HepG2 (cell line): Measurements from ENCODE around the gene SMURF2. TPM values are rescaled to one million over a fixed set of nuclear protein-coding genes. Genes with fewer than 3 reads are reported as not detected.

Source experiments
- ATF2 ChIP-seq: sonication (generic); formaldehyde crosslinking; IDR thresholded peaks from 2 replicates; pipeline ENCODE4 v1.4.0; 2020; ENCODE audit warnings: missing genetic modification reagents
- CEBPG ChIP-seq: IDR thresholded peaks from 2 replicates; pipeline ENCODE4 v1.6.1; 2016
- DPF2 ChIP-seq: sonication (generic); formaldehyde crosslinking; IDR thresholded peaks from 2 replicates; pipeline ENCODE4 v1.4.0; 2020; ENCODE audit warnings: mild to moderate bottlenecking, low read depth, missing genetic modification reagents, borderline replicate concordance
- KDM3A ChIP-seq: IDR thresholded peaks from 2 replicates; pipeline ENCODE4 v1.6.1; 2018; ENCODE audit warnings: low read depth, missing compliant biosample characterization
- KLF9 ChIP-seq: IDR thresholded peaks from 2 replicates; pipeline ENCODE4 v1.6.1; 2016; ENCODE audit warnings: low read depth
- LBX2 ChIP-seq: sonication (generic); formaldehyde crosslinking; IDR thresholded peaks from 2 replicates; pipeline ENCODE4 v1.5.0; 2020; ENCODE audit warnings: missing genetic modification reagents, mild to moderate bottlenecking, borderline replicate concordance
- NCOA5 ChIP-seq: sonication (generic); formaldehyde crosslinking; IDR thresholded peaks from 2 replicates; pipeline ENCODE4 v1.4.0; 2020; ENCODE audit warnings: missing genetic modification reagents
- PHF21A ChIP-seq: sonication (generic); formaldehyde crosslinking; IDR thresholded peaks from 2 replicates; pipeline ENCODE4 v1.5.0; 2020; ENCODE audit warnings: mild to moderate bottlenecking, missing genetic modification reagents
- RBFOX2 ChIP-seq: fragments of 200-400 bp; formaldehyde crosslinking; IDR thresholded peaks from 2 replicates; pipeline ENCODE4 v1.6.1; 2017; ENCODE audit warnings: low read depth, mild to moderate bottlenecking, low read length
- SOX6 ChIP-seq, 2 experiments: fragments of 450-650 bp in 1 of 2; sonication (generic) in 1 of 2; formaldehyde crosslinking in 1 of 2; IDR thresholded peaks; 2 replicates each; pipeline versions ENCODE4 v1.4.0 to v1.6.1; 2017 to 2020; ENCODE audit warnings: antibody characterized with exemption in 1 of 2, mild to moderate bottlenecking in 1 of 2, missing genetic modification reagents in 1 of 2
- TCF12 ChIP-seq, 2 experiments: fragments of 450-650 bp in 1 of 2; sonication (generic) in 1 of 2; formaldehyde crosslinking in 1 of 2; IDR thresholded peaks; 2 replicates each; pipeline versions ENCODE4 v1.6.1 to v1.8.0; 2017 to 2022; ENCODE audit warnings: antibody characterized with exemption in 1 of 2, mild to moderate bottlenecking in 1 of 2, missing genetic modification reagents in 1 of 2, moderate library complexity in 1 of 2
- TRAFD1 ChIP-seq: sonication (generic); formaldehyde crosslinking; IDR thresholded peaks from 2 replicates; pipeline ENCODE4 v1.5.1; 2020; ENCODE audit warnings: missing genetic modification reagents, mild to moderate bottlenecking, borderline replicate concordance
- ZKSCAN1 ChIP-seq: fragments of 150-350 bp; IDR thresholded peaks from 2 replicates; pipeline ENCODE4 v1.6.1; 2014; ENCODE audit warnings: low read length
- ZMAT3 ChIP-seq: sonication (generic); formaldehyde crosslinking; conservative IDR thresholded peaks from 2 replicates; pipeline ENCODE4 v1.7.0; 2021; ENCODE audit warnings: missing genetic modification reagents
- ZNF280D ChIP-seq: sonication (generic); formaldehyde crosslinking; IDR thresholded peaks from 2 replicates; pipeline ENCODE4 v1.5.1; 2020; ENCODE audit warnings: mild to moderate bottlenecking, missing genetic modification reagents
- ZNF576 ChIP-seq: sonication (generic); formaldehyde crosslinking; IDR thresholded peaks from 2 replicates; pipeline ENCODE4 v1.4.0; 2020; ENCODE audit warnings: mild to moderate bottlenecking, missing genetic modification reagents
- ZNF598 ChIP-seq: sonication (generic); formaldehyde crosslinking; IDR thresholded peaks from 2 replicates; pipeline ENCODE4 v1.5.1; 2020; ENCODE audit warnings: mild to moderate bottlenecking, missing genetic modification reagents, borderline replicate concordance
- ZNF720 ChIP-seq: sonication (generic); formaldehyde crosslinking; IDR thresholded peaks from 2 replicates; pipeline ENCODE4 v1.4.0; 2020; ENCODE audit warnings: missing genetic modification reagents
- ZNF770 ChIP-seq: sonication (generic); formaldehyde crosslinking; IDR thresholded peaks from 2 replicates; pipeline ENCODE4 v1.5.0; 2020; ENCODE audit warnings: mild to moderate bottlenecking, missing genetic modification reagents
- polyA plus RNA-seq, 8 experiments: library from polyadenylated mRNA; depleted of rRNA in 3 of 8; stranded (reverse) in 7 of 8; unstranded in 1 of 8; fragments of >200 nt; fragmentation: Illumina TruSeq in 4 of 8; extraction: Trizol in 4 of 8; gene quantifications; 2 replicates each; pipeline versions ENCODE4 v1.2.1 to v1.2.3, GENCODE V29; 2011 to 2016; ENCODE audit warnings: low read depth in 4 of 8, missing spikeins in 1 of 8, mixed read lengths in 1 of 8; ENCODE audit not compliant: insufficient read depth in 1 of 8
- total RNA-seq, 5 experiments: library from RNA; depleted of rRNA; stranded (reverse); fragments of >200 nt; fragmentation: Illumina TruSeq; extraction: Trizol; gene quantifications; 2 replicates each; pipeline ENCODE4 v1.2.3, GENCODE V29; 2016; ENCODE audit warnings: low read depth in 1 of 5

The SMURF2 gene
- total and polyA plus RNA-seq, 2 of the 13 experiments (the other 11 are each of a cell fraction or from before 2014, with no cell fraction given), result 14.9 to 24.3 TPM

- TF ChIP-seq ATF2 (CRISPR knock-in tag), result peak; percentile 70
- no peak for TF ChIP-seq CEBPG
- no peak for TF ChIP-seq ZKSCAN1
- no peak for TF ChIP-seq TCF12 (IDR thresholded peaks at IDR 0.05)
- 0 out of 2 replicates have a peak, but pooled peaks have one; percentile 76 for TF ChIP-seq TCF12 (CRISPR knock-in tag; IDR thresholded peaks at IDR 0.05)
- no peak for TF ChIP-seq ZNF280D (CRISPR knock-in tag)
- no peak for TF ChIP-seq TRAFD1 (CRISPR knock-in tag)
- TF ChIP-seq LBX2 (CRISPR knock-in tag), result peak; percentile 36; the same call in 1 of the 2 replicates
- peak; percentile 84; the same call in 1 of the 2 replicates for TF ChIP-seq KLF9 (CRISPR knock-in tag)
- peak; percentile 71; the same call in 1 of the 2 replicates for TF ChIP-seq KDM3A (CRISPR knock-in tag)
- peak; percentile 68 for TF ChIP-seq PHF21A (CRISPR knock-in tag)
- no peak for TF ChIP-seq ZNF720 (CRISPR knock-in tag)
- peak; percentile 86 for TF ChIP-seq ZNF598 (CRISPR knock-in tag)
- peak; percentile 87 for TF ChIP-seq ZMAT3
- peak; percentile 62; the same call in 1 of the 2 replicates for TF ChIP-seq NCOA5 (CRISPR knock-in tag)
- 0 out of 2 replicates have a peak, but pooled peaks have one; percentile 50 for TF ChIP-seq ZNF770
- TF ChIP-seq SOX6 (IDR thresholded peaks at IDR 0.05), result no peak
- TF ChIP-seq SOX6 (CRISPR knock-in tag; IDR thresholded peaks at IDR 0.05), result peak; percentile 80
- TF ChIP-seq DPF2 (CRISPR knock-in tag), result peak; percentile 19; the same call in 1 of the 2 replicates
- peak; percentile 97 for TF ChIP-seq RBFOX2
- TF ChIP-seq ZNF576 (CRISPR knock-in tag), result peak; percentile 80; the same call in 1 of the 2 replicates
These were observed 165.1 kb downstream of the SMURF2 start, which contains the start of gene POLG2 (continued) for GRCh38 chr17:64496786-64497564.
